ENCODE results near the gene FAM193B.

- TF ChIP-seq CTCF (IDR thresholded peaks at IDR 0.05) (no peak), POLR2AphosphoS5 (IDR thresholded peaks at IDR 0.05; ENCODE audit: low read depth, low read length) (no peak), REST (IDR thresholded peaks at IDR 0.05; ENCODE audit: insufficient read depth in 1 of 2, low read depth in 2 of 2, low read length in 1 of 2) (no peak), TCF7L2 (IDR thresholded peaks at IDR 0.05; ENCODE audit: low read depth, low read length) (no peak)
Observed at GRCh38 chr5:177601126-177601525, 46.8 kb upstream of the FAM193B start.

Measured in Panc1 (cell line).